Measurements from ENCODE around the gene B4GALT1. TPM values are rescaled to one million over a fixed set of nuclear protein-coding genes. Genes with fewer than 3 reads are reported as not detected.
A peak's percentile ranks its signal among the peaks of the same experiment; 100 is the strongest.

Gene B4GALT1
- total RNA-seq, 1 donor from 2014 or later: 118 TPM

DNA sequence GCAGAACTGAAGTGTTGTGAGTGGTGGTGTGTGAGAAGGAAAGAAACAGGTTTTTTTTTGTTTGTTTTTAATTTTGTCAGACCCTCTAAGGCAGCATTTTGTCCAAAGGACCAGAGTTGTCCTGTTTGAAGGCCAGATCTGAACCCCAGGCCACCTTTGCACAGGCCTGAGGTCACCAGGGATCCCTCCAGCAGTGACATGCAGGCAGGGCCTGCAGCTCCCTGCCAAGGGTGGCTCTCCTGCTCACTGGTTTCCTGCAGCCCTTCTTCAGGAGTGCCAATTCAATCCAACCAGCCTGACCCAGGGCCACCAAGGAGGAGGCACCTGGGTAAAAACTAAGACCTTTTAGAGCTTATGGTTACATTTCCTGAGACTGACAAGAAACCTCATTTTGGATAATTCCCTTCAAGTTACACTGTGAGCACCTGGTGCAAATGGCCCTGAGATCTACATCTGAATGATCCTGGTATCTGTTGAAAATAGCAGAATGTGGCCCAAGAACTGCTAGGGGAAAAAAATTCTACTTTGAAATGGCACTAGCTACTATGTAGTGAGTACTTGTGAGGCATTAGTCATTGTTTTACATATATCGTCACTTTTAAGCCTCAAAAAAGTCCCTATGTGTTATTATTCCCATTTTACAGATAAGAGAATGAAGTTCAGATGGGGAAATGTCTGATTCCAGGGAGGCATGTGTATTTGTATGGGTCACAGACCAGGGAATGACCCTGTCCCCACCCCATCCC is 57.1 kb downstream of the B4GALT1 start:
- Mint-ChIP-seq H3K27me3 (no peaks in the 10 kb centered on the region), H3K9me3 (no peaks in the 10 kb centered on the region), H3K4me1 (peaks cover 52% of the 10 kb centered on the region), H3K36me3 (ENCODE audit: low read depth) (peaks cover 58% of the 10 kb centered on the region), H3K4me3 (no peak overlapping the region), H3K27ac (peak overlapping the region; percentile 77)
- no peak for DNase-seq
- no peak for TF ChIP-seq CTCF (IDR thresholded peaks at IDR 0.05)
- peak; percentile 18 for ATAC-seq (ENCODE audit: low read depth)
- intact Hi-C loops (cut with micrococcal nuclease): loop anchor here (2.0 kb wide), 1 partner anchor 29 kb away; no protein-coding TSS in a partner anchor
- ChIA-PET POLR2A (interaction anchor here (0.7 to 2.6 kb wide), 6 partner anchors 9 to 57 kb away, joined by 3 to 12 read pairs (median 6); partner anchors contain the start of gene B4GALT1), CTCF (interaction anchor here (0.6 to 1.9 kb wide), 4 partner anchors 15 to 116 kb away, joined by 3 to 4 read pairs (median 4); partner anchors contain the start of gene B4GALT1)

GRCh38 chr9:33109097-33109496 is 58.0 kb downstream of the B4GALT1 start:
- no peaks in the 10 kb centered on the region for H3K27me3 Mint-ChIP-seq

GRCh38 chr9:33108472-33108871 is 58.7 kb downstream of the B4GALT1 start:
- Mint-ChIP-seq H3K4me3 (no peak overlapping the region), H3K36me3 (ENCODE audit: low read depth) (peaks cover 44% of the 10 kb centered on the region), H3K9me3 (no peaks in the 10 kb centered on the region), H3K27ac (no peak overlapping the region), H3K4me1 (peaks cover 49% of the 10 kb centered on the region), H3K27me3 (no peaks in the 10 kb centered on the region)
- intact Hi-C loops (cut with micrococcal nuclease): loop anchor here (1.0 to 2.0 kb wide), 2 partner anchors 8 to 28 kb away; no protein-coding TSS in a partner anchor
- ChIA-PET CTCF (interaction anchor here (1.4 to 1.9 kb wide), 2 partner anchors 16 to 118 kb away, joined by 3 to 4 read pairs; no protein-coding TSS in a partner anchor), POLR2A (interaction anchor here (0.7 to 2.6 kb wide), 3 partner anchors 16 to 62 kb away, joined by 4 to 12 read pairs (median 7); partner anchors contain the start of gene B4GALT1)
- TF ChIP-seq CTCF (IDR thresholded peaks at IDR 0.05): no peak
- DNase-seq (no peak), ATAC-seq (ENCODE audit: low read depth) (no peak)

More at GRCh38 chr9:33109097-33109496, 58.0 kb downstream of the B4GALT1 start:
- Mint-ChIP-seq H3K4me1 (peaks cover 49% of the 10 kb centered on the region), H3K4me3 (no peak overlapping the region), H3K36me3 (ENCODE audit: low read depth) (peaks cover 50% of the 10 kb centered on the region), H3K9me3 (no peaks in the 10 kb centered on the region), H3K27ac (peak overlapping the region; percentile 67)
- no peak for ATAC-seq (ENCODE audit: low read depth)
- intact Hi-C loops (cut with micrococcal nuclease): loop anchor here (2.0 kb wide), 1 partner anchor 28 kb away; no protein-coding TSS in a partner anchor
- TF ChIP-seq CTCF (IDR thresholded peaks at IDR 0.05): no peak
- DNase-seq: no peak
- CTCF ChIA-PET: interaction anchor here (0.6 to 1.9 kb wide), 4 partner anchors 15 to 117 kb away, joined by 3 to 4 read pairs (median 4); partner anchors contain the start of gene B4GALT1
- POLR2A ChIA-PET: interaction anchor here (0.7 to 2.6 kb wide), 6 partner anchors 9 to 58 kb away, joined by 3 to 12 read pairs (median 6); partner anchors contain the start of gene B4GALT1

- no peak for TF ChIP-seq CTCF (IDR thresholded peaks at IDR 0.05)
- Mint-ChIP-seq H3K9me3 (no peaks in the 10 kb centered on the region), H3K27ac (peak overlapping the region; percentile 59), H3K4me3 (no peak overlapping the region), H3K27me3 (no peaks in the 10 kb centered on the region), H3K36me3 (ENCODE audit: low read depth) (peaks cover 37% of the 10 kb centered on the region), H3K4me1 (peaks cover 49% of the 10 kb centered on the region)
- intact Hi-C loops (cut with micrococcal nuclease): loop anchor here (1.0 to 2.0 kb wide), 2 partner anchors 9 to 27 kb away; no protein-coding TSS in a partner anchor
- ChIA-PET POLR2A (interaction anchor here (1.0 kb wide), 2 partner anchors 18 to 22 kb away, joined by 3 read pairs; no protein-coding TSS in a partner anchor), CTCF (no interaction called here)
- ATAC-seq (ENCODE audit: low read depth): no peak
- no peak for DNase-seq
Observed at GRCh38 chr9:33107762-33108161, 59.4 kb downstream of the B4GALT1 start.

All from activated B cell treated with CpG ODN at 0.5 μM for 24 hours (primary cell).